Vagina (tissue), 2 donors: ENCODE data around the gene ERN1. TPM values are rescaled to one million over a fixed set of nuclear protein-coding genes. Genes with fewer than 3 reads are reported as not detected.

Experiments
- DNase-seq, 2 donors: peaks; one replicate each; pipeline ENCODE4 v3.0.0-alpha.2; 2017; ENCODE audit errors: extremely low spot score in 2 of 2
- H3K27ac ChIP-seq: fragments of 200-600 bp; sonication (generic); one replicate; pipeline ENCODE4 v1.5.1; 2019
- H3K27me3 ChIP-seq: fragments of 200-600 bp; sonication (generic); one replicate; pipeline ENCODE4 v1.5.1; 2019
- H3K36me3 ChIP-seq, 2 donors: fragments of 200-600 bp; sonication (generic); one replicate each; pipeline ENCODE4 v1.5.1; 2017 to 2019
- H3K4me1 ChIP-seq: fragments of 200-600 bp; sonication (generic); one replicate; pipeline ENCODE4 v1.5.1; 2019
- H3K4me3 ChIP-seq, 2 donors: fragments of 200-600 bp; sonication (generic); 1 replicate in 1 of 2; 2 replicates in 1 of 2; pipeline ENCODE4 v1.5.1; 2016 to 2019
- H3K9me3 ChIP-seq: fragments of 200-600 bp; sonication (generic); one replicate; pipeline ENCODE4 v1.5.1; 2019
- CTCF ChIP-seq, 3 experiments: fragments of 450-650 bp in 2 of 3; fragments of 200-600 bp in 1 of 3; sonication (generic) in 1 of 3; IDR thresholded peaks; one replicate each; pipeline ENCODE4 v1.5.1; 2017 to 2019; ENCODE audit warnings: antibody characterized with exemption in 3 of 3, mild to moderate bottlenecking in 2 of 3, moderate library complexity in 2 of 3
- POLR2A ChIP-seq, 2 donors: fragments of 450-650 bp; IDR thresholded peaks; one replicate each; pipeline ENCODE4 v1.6.1; 2017; ENCODE audit warnings: antibody characterized with exemption in 2 of 2, mild to moderate bottlenecking in 2 of 2, moderate library complexity in 2 of 2
- POLR2AphosphoS5 ChIP-seq, 2 donors: sonication (generic); formaldehyde crosslinking; IDR thresholded peaks; one replicate each; pipeline ENCODE4 v1.9.0; 2017; ENCODE audit warnings: antibody characterized with exemption in 2 of 2, mild to moderate bottlenecking in 2 of 2, low read depth in 1 of 2; ENCODE audit not compliant: insufficient read depth in 1 of 2
- intact Hi-C: fragments of 100-400 bp; cut with DNase I; formaldehyde crosslinking; loops from one replicate; pipeline ENCODE4 v1.15.1; 2023
- total RNA-seq: library from RNA; depleted of rRNA; stranded (reverse); fragments of >200 nt; gene quantifications from one replicate; pipeline ENCODE4 v1.2.3, GENCODE V29; 2016

The ERN1 gene
- total RNA-seq, 1 donor from 2014 or later = 31.4 TPM

DNA sequence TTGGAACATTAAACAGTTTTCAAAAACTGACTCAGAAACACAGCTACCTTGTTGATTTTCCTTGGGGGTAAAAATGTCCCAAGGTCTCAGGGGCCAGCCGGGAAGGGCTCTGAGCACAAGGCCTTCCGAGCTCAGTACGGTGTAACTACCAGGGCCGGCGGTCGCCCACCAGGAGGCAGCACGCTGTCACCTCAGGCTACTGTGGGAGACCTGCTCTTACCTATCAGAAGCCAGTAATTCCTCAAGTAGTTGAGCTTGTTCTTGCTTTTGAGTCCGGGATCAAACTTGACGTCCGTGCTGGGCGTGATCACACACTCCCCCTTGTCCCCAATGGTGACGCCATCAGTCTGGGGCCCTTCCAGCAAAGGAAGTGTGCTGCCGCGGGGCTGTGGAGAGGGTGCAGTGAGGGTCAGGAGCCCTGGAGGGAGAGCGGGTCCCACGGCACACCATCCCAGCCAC, 66.1 kb downstream of the ERN1 start:
- Histone ChIP-seq H3K27me3 (no peaks in the 10 kb centered on the region), H3K36me3 (peaks cover 0 to 36% of the 10 kb centered on the region in 2 donors), H3K9me3 (no peaks in the 10 kb centered on the region), H3K27ac (peak overlapping the region; percentile 72), H3K4me3 (no peak overlapping the region), H3K4me1 (peaks cover 10% of the 10 kb centered on the region)
- DNase-seq = no peak
- intact Hi-C loops = loop anchor here (2.0 kb wide), 1 partner anchor 71 kb away; no protein-coding TSS in a partner anchor
- TF ChIP-seq POLR2A (IDR thresholded peaks at IDR 0.05) = no peak
- TF ChIP-seq CTCF (IDR thresholded peaks at IDR 0.05) = peak in 2 of 3 experiments; percentile 48 to 54

- TF ChIP-seq CTCF (IDR thresholded peaks at IDR 0.05) (no peak), POLR2A (IDR thresholded peaks at IDR 0.05) (no peak), POLR2AphosphoS5 (IDR thresholded peaks at IDR 0.05; ENCODE audit: insufficient read depth in 1 of 2, low read depth in 1 of 2) (no peak)
- Histone ChIP-seq H3K36me3 (peaks cover 0 to 30% of the 10 kb centered on the region in 2 donors), H3K27me3 (no peaks in the 10 kb centered on the region), H3K9me3 (no peaks in the 10 kb centered on the region), H3K4me1 (peaks cover 10% of the 10 kb centered on the region), H3K4me3 (no peak overlapping the region), H3K27ac (peak overlapping the region; percentile 72)
- DNase-seq = no peak
- intact Hi-C loops = loop anchor here (2.0 kb wide), 1 partner anchor 72 kb away; no protein-coding TSS in a partner anchor
Observed at GRCh38 chr17:64063088-64063487, 66.9 kb downstream of the ERN1 start.

DNA sequence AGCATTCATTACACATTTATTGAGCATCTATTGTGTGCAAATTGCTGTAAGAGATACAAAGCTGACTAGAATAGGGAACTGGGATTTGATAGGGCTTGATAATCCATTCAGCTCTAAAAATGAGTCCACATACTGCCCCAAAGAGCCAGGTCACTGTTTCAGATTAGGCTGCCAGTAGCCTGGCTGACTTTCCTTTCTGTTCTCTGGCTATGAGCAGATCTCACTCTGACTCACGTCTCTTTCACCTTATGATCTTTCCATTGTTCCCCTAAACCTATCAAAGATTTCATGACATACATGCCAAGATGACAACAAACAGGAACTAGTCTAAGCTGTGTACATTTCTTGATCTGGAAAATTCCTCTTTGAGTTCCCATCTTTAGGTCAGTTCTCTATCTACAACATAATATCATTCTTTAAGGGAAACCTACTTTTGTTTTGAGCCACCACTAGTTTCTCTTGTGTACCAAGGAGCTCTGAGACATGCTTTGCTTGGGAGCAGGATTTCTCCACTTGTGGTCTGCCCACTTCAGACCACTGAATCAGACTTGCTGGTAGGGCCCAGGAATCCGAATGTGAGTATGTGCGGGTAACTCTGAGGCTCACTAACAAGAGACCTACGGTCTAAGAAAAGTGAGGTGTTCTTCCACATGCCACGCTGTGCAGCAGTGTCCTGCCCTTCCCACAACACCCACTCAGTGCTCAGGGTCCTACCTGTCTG, 68.6 kb downstream of the ERN1 start:
- Histone ChIP-seq H3K27ac (no peak overlapping the region), H3K4me3 (no peak overlapping the region), H3K36me3 (peaks cover 0 to 39% of the 10 kb centered on the region in 2 donors), H3K9me3 (no peaks in the 10 kb centered on the region), H3K27me3 (no peaks in the 10 kb centered on the region), H3K4me1 (peaks cover 10% of the 10 kb centered on the region)
- intact Hi-C loops = no loop called here
- TF ChIP-seq POLR2AphosphoS5 (IDR thresholded peaks at IDR 0.05; ENCODE audit: insufficient read depth in 1 of 2, low read depth in 1 of 2) = peak in 1 of 2 donors; percentile 54
- TF ChIP-seq POLR2A (IDR thresholded peaks at IDR 0.05) = no peak
- no peak for DNase-seq

DNA sequence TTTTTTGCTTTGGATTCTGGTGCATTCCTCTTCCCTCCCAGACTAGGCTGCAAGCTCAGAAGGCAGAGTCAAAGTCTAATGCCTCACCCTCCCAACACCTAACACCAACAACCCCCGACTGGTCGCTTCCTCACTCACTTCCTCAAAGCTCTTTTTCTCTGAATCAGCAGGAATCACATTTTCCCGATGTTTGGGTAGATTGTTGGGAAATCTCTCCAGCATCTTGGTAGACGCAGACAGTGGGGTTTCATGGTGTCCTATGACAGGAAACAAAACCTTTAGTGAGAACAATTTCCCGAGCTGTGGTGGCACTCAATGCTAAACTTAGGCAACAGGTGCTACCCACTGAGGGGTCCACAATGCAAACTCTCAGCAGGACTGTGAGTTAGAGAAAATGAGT, 69.6 kb downstream of the ERN1 start:
- no peak for TF ChIP-seq POLR2A (IDR thresholded peaks at IDR 0.05)
- no peak for TF ChIP-seq CTCF (IDR thresholded peaks at IDR 0.05)
- TF ChIP-seq POLR2AphosphoS5 (IDR thresholded peaks at IDR 0.05; ENCODE audit: insufficient read depth in 1 of 2, low read depth in 1 of 2) = no peak
- H3K4me1 ChIP-seq = peaks cover 10% of the 10 kb centered on the region
- no peak overlapping the region for H3K4me3 ChIP-seq
- no peak for DNase-seq
- H3K9me3 ChIP-seq = no peaks in the 10 kb centered on the region
- H3K36me3 ChIP-seq = peaks cover 0 to 47% of the 10 kb centered on the region in 2 donors
- no peak overlapping the region for H3K27ac ChIP-seq
- H3K27me3 ChIP-seq = no peaks in the 10 kb centered on the region
- intact Hi-C loops = no loop called here

GRCh38 chr17:64059756-64060155, 70.2 kb downstream of the ERN1 start:
- TF ChIP-seq CTCF (IDR thresholded peaks at IDR 0.05) (no peak), POLR2A (IDR thresholded peaks at IDR 0.05) (no peak), POLR2AphosphoS5 (IDR thresholded peaks at IDR 0.05; ENCODE audit: insufficient read depth in 1 of 2, low read depth in 1 of 2) (no peak)
- H3K27me3 ChIP-seq = no peaks in the 10 kb centered on the region
- peaks cover 10% of the 10 kb centered on the region for H3K4me1 ChIP-seq
- no peak overlapping the region for H3K4me3 ChIP-seq
- intact Hi-C loops = no loop called here
- no peak overlapping the region for H3K27ac ChIP-seq
- H3K36me3 ChIP-seq = peaks cover 0 to 50% of the 10 kb centered on the region in 2 donors
- no peak for DNase-seq
- H3K9me3 ChIP-seq = no peaks in the 10 kb centered on the region
